Left hindlimb (tissue), 1 donor: ENCODE results near the gene DDT.
"Not testable (repeated sequence)": the region's sequence is repeated elsewhere in the genome, so short reads cannot be mapped to it uniquely, and the experiment has no call there.

Experiments used
- DNase-seq: peaks from one replicate; pipeline ENCODE4 v3.0.0-alpha.2; 2018

Gene DDT

GRCh38 chr22:23949764-23950163 is 24.5 kb downstream of the DDT start:
- not testable (repeated sequence) for DNase-seq

- DNase-seq = not testable (repeated sequence)
Observed at GRCh38 chr22:23947391-23947790, 26.9 kb downstream of the DDT start.

- DNase-seq = not testable (repeated sequence)
Observed at GRCh38 chr22:23940166-23940565, 34.1 kb downstream of the DDT start.

GRCh38 chr22:23939017-23939357 is 35.3 kb downstream of the DDT start:
- no peak for DNase-seq

GRCh38 chr22:23938328-23939016 is 35.8 kb downstream of the DDT start:
- DNase-seq = no peak

GRCh38 chr22:23926561-23926960 is 47.7 kb downstream of the DDT start:
- no peak for DNase-seq

- DNase-seq = no peak
Observed at GRCh38 chr22:23925020-23925606, 49.1 kb downstream of the DDT start.

- no peak for DNase-seq
Observed at GRCh38 chr22:23922921-23923320, 51.3 kb downstream of the DDT start.

GRCh38 chr22:23921586-23922201 is 52.5 kb downstream of the DDT start:
- DNase-seq = not testable (repeated sequence)
